ENCODE data around the gene ZNF148.

ZNF148 gene

GRCh38 chr3:125220183-125220582 is 154.9 kb downstream of the ZNF148 start:
- DNase-seq, result no peak

GRCh38 chr3:125219261-125219701 is 155.8 kb downstream of the ZNF148 start:
- DNase-seq, result no peak

GRCh38 chr3:125214738-125215137 is 160.4 kb downstream of the ZNF148 start:
- no peak for DNase-seq

GRCh38 chr3:125213946-125214542 is 161.1 kb downstream of the ZNF148 start:
- no peak for DNase-seq

GRCh38 chr3:125213364-125213755 is 161.8 kb downstream of the ZNF148 start:
- DNase-seq, result no peak

GRCh38 chr3:125212509-125213363 is 162.4 kb downstream of the ZNF148 start, which contains the start of gene SLC12A8:
SLC12A8 (minus strand) TSS chr3:125212748; CDS start chr3:125211349, 1,399 bp downstream.
- no peak for DNase-seq

GRCh38 chr3:125212091-125212508 is 163.0 kb downstream of the ZNF148 start:
- no peak for DNase-seq

- no peak for DNase-seq
Measured at GRCh38 chr3:125211523-125212090, 163.5 kb downstream of the ZNF148 start.

- no peak for DNase-seq
Measured at GRCh38 chr3:125207949-125208568, 167.1 kb downstream of the ZNF148 start.

GRCh38 chr3:125207507-125207906 is 167.6 kb downstream of the ZNF148 start:
- no peak for DNase-seq

GRCh38 chr3:125206934-125207333 is 168.2 kb downstream of the ZNF148 start:
- DNase-seq, result no peak

GRCh38 chr3:125203731-125204130 is 171.4 kb downstream of the ZNF148 start:
- DNase-seq, result no peak

- DNase-seq, result no peak
Measured at GRCh38 chr3:125202197-125202596, 172.9 kb downstream of the ZNF148 start.

GRCh38 chr3:125200731-125201139 is 174.4 kb downstream of the ZNF148 start:
- DNase-seq, result no peak

- DNase-seq, result no peak
Measured at GRCh38 chr3:125194849-125195601, 180.1 kb downstream of the ZNF148 start.

GRCh38 chr3:125194061-125194848 is 180.9 kb downstream of the ZNF148 start:
- no peak for DNase-seq

GRCh38 chr3:125192190-125193035 is 182.7 kb downstream of the ZNF148 start:
- no peak for DNase-seq

- no peak for DNase-seq
Measured at GRCh38 chr3:125191730-125192129, 183.4 kb downstream of the ZNF148 start.

- no peak for DNase-seq
Measured at GRCh38 chr3:125191256-125191655, 183.9 kb downstream of the ZNF148 start.

GRCh38 chr3:125190786-125191185 is 184.3 kb downstream of the ZNF148 start:
- DNase-seq, result no peak
